Loucy (cell line): ENCODE data around the gene MPZL3.

Experiments
- H2AFZ ChIP-seq: fragments of 200-600 bp; sonication (generic); 2 replicates; pipeline ENCODE4 v1.6.0; 2016; ENCODE audit warnings: antibody characterized with exemption, mild to moderate bottlenecking, low read length, moderate library complexity
- H3F3A ChIP-seq: fragments of 200-600 bp; 2 replicates; pipeline ENCODE4 v1.6.0; 2016; ENCODE audit warnings: antibody characterized with exemption, low read depth, mild to moderate bottlenecking
- H3K27me3 ChIP-seq: fragments of 200-600 bp; sonication (generic); 2 replicates; pipeline ENCODE4 v1.6.1; 2014; ENCODE audit warnings: low read length, mild to moderate bottlenecking; ENCODE audit not compliant: insufficient read depth, poor library complexity, severe bottlenecking
- H3K36me3 ChIP-seq: fragments of 200-600 bp; sonication (generic); 2 replicates; pipeline ENCODE4 v1.6.1; 2016; ENCODE audit warnings: low read length; ENCODE audit not compliant: insufficient read depth
- H3K4me1 ChIP-seq: fragments of 200-600 bp; sonication (generic); 2 replicates; pipeline ENCODE4 v1.5.1; 2014; ENCODE audit warnings: low read length, mild to moderate bottlenecking; ENCODE audit not compliant: insufficient read depth, poor library complexity, severe bottlenecking
- H3K4me2 ChIP-seq: fragments of 200-600 bp; sonication (generic); 2 replicates; pipeline ENCODE4 v1.6.0; 2014; ENCODE audit warnings: antibody characterized with exemption, low read length, low read depth, mild to moderate bottlenecking; ENCODE audit not compliant: poor library complexity, severe bottlenecking
- H3K4me3 ChIP-seq: fragments of 200-600 bp; sonication (generic); 2 replicates; pipeline ENCODE4 v1.5.1; 2014; ENCODE audit warnings: low read length, mild to moderate bottlenecking, mixed read lengths; ENCODE audit not compliant: poor library complexity, severe bottlenecking
- H3K79me2 ChIP-seq: fragments of 200-600 bp; sonication (generic); 2 replicates; pipeline ENCODE4 v1.6.1; 2014; ENCODE audit warnings: low read length; ENCODE audit not compliant: insufficient read depth
- H3K9ac ChIP-seq: fragments of 200-600 bp; sonication (generic); 2 replicates; pipeline ENCODE4 v1.6.0; 2014; ENCODE audit warnings: mild to moderate bottlenecking, low read depth, low read length, moderate library complexity; ENCODE audit not compliant: poor library complexity, severe bottlenecking
- H3K9me2 ChIP-seq: fragments of 200-600 bp; sonication (generic); replicated peaks from 2 replicates; pipeline ENCODE4 v1.6.1; 2016; ENCODE audit warnings: low read depth, low read length, mixed read lengths
- H3K9me3 ChIP-seq: fragments of 200-600 bp; sonication (generic); 2 replicates; pipeline ENCODE4 v1.6.1; 2014; ENCODE audit warnings: mild to moderate bottlenecking, antibody characterized with exemption, low read length, low read depth; ENCODE audit not compliant: insufficient read depth
- H4K20me1 ChIP-seq: fragments of 200-600 bp; sonication (generic); 2 replicates; pipeline ENCODE4 v1.6.0; 2014; ENCODE audit warnings: antibody characterized with exemption, low read length, mild to moderate bottlenecking; ENCODE audit not compliant: insufficient read depth, poor library complexity, severe bottlenecking
- EZH2phosphoT487 ChIP-seq: fragments of 200-600 bp; IDR thresholded peaks from 2 replicates; pipeline ENCODE4 v1.6.1; 2018; ENCODE audit warnings: antibody characterized with exemption, mild to moderate bottlenecking, moderate library complexity, borderline replicate concordance
- TF ChIP-seq, protein P1 (sequence below): fragments of 200-600 bp; sonication (generic); conservative IDR thresholded peaks from 2 replicates; pipeline ENCODE4 v1.5.1; 2014; ENCODE audit warnings: mild to moderate bottlenecking, antibody characterized with exemption, low read length

MPZL3 gene

DNA sequence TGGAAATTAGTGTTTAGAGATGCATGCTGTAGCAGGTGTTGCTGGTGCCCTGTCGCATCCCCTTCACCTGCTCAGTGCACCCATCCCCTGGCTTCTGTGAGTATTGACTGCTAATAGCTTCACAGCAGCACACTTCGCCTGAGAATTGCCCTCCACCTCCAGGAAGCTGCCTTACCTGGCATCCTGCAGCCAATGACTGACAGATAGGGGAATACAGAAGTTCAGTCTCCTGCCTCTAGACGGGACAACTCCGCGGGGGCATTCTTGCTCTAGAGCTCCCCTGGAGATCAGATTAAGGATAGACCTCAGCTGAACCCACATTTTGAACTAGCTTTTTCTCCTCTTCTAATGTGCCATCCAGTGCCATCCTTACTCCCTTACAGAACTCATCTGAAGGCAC is 43.0 kb upstream of the MPZL3 start:
- H3K9me2 ChIP-seq, result no peaks in the 10 kb centered on the region
- no peak overlapping the region for H3K9ac ChIP-seq
- H3K9me3 ChIP-seq, result no peaks in the 10 kb centered on the region
- H3K36me3 ChIP-seq, result no peaks in the 10 kb centered on the region
- no peaks in the 10 kb centered on the region for H3K27me3 ChIP-seq
- no peaks in the 10 kb centered on the region for H3F3A ChIP-seq
- H3K4me1 ChIP-seq, result peaks cover 3% of the 10 kb centered on the region
- no peaks in the 10 kb centered on the region for H3K79me2 ChIP-seq
- H4K20me1 ChIP-seq, result no peaks in the 10 kb centered on the region
- H3K4me3 ChIP-seq, result no peak overlapping the region
- 0 out of 2 replicates have a peak overlapping the region, but pooled peaks have one; percentile 24 for H2AFZ ChIP-seq
- TF ChIP-seq, protein P1, sequence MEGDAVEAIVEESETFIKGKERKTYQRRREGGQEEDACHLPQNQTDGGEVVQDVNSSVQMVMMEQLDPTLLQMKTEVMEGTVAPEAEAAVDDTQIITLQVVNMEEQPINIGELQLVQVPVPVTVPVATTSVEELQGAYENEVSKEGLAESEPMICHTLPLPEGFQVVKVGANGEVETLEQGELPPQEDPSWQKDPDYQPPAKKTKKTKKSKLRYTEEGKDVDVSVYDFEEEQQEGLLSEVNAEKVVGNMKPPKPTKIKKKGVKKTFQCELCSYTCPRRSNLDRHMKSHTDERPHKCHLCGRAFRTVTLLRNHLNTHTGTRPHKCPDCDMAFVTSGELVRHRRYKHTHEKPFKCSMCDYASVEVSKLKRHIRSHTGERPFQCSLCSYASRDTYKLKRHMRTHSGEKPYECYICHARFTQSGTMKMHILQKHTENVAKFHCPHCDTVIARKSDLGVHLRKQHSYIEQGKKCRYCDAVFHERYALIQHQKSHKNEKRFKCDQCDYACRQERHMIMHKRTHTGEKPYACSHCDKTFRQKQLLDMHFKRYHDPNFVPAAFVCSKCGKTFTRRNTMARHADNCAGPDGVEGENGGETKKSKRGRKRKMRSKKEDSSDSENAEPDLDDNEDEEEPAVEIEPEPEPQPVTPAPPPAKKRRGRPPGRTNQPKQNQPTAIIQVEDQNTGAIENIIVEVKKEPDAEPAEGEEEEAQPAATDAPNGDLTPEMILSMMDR, result no peak
- no peak for TF ChIP-seq EZH2phosphoT487
- no peak overlapping the region for H3K4me2 ChIP-seq

- no peak overlapping the region for H3K9ac ChIP-seq
- H3K36me3 ChIP-seq, result no peaks in the 10 kb centered on the region
- no peaks in the 10 kb centered on the region for H3K9me2 ChIP-seq
- H2AFZ ChIP-seq, result no peak overlapping the region
- H3F3A ChIP-seq, result no peaks in the 10 kb centered on the region
- H3K4me2 ChIP-seq, result no peak overlapping the region
- H3K4me1 ChIP-seq, result peaks cover 3% of the 10 kb centered on the region
- no peaks in the 10 kb centered on the region for H3K79me2 ChIP-seq
- H3K27me3 ChIP-seq, result no peaks in the 10 kb centered on the region
- H4K20me1 ChIP-seq, result no peaks in the 10 kb centered on the region
- TF ChIP-seq EZH2phosphoT487, result no peak
- TF ChIP-seq, protein P1, result no peak
- H3K9me3 ChIP-seq, result no peaks in the 10 kb centered on the region
- H3K4me3 ChIP-seq, result no peak overlapping the region
Measured at GRCh38 chr11:118294053-118294452, 41.9 kb upstream of the MPZL3 start.

GRCh38 chr11:118291477-118292135 is 39.4 kb upstream of the MPZL3 start:
- peaks cover 6% of the 10 kb centered on the region for H3K4me1 ChIP-seq
- no peak overlapping the region for H3K4me2 ChIP-seq
- H3K36me3 ChIP-seq, result no peaks in the 10 kb centered on the region
- no peaks in the 10 kb centered on the region for H3F3A ChIP-seq
- H3K9me2 ChIP-seq, result no peaks in the 10 kb centered on the region
- H2AFZ ChIP-seq, result no peak overlapping the region
- no peaks in the 10 kb centered on the region for H3K79me2 ChIP-seq
- no peak overlapping the region for H3K9ac ChIP-seq
- H3K27me3 ChIP-seq, result no peaks in the 10 kb centered on the region
- no peak overlapping the region for H3K4me3 ChIP-seq
- H4K20me1 ChIP-seq, result no peaks in the 10 kb centered on the region
- H3K9me3 ChIP-seq, result no peaks in the 10 kb centered on the region
- TF ChIP-seq, protein P1, result no peak
- TF ChIP-seq EZH2phosphoT487, result no peak
